Stimulated activated CD4-positive, alpha-beta T cell treated with anti-CD3 and anti-CD28 coated beads, Interleukin-15, amount 100 ng/mL, for 1 hour (primary cell): ENCODE measurements around the gene GJB5.

ENCODE experiments used
- DNase-seq, 2 donors: peaks; one replicate each; pipeline ENCODE4 v3.0.0-alpha.2; 2020; ENCODE audit warnings: low read depth in 1 of 2, low spot score in 1 of 2

The GJB5 gene

GRCh38 chr1:34744851-34745250 is 10.0 kb upstream of the GJB5 start:
- no peak for DNase-seq

GRCh38 chr1:34745666-34746065 is 9.2 kb upstream of the GJB5 start:
- DNase-seq = no peak

- DNase-seq = no peak
Measured at GRCh38 chr1:34746101-34746500, 8.7 kb upstream of the GJB5 start.

GRCh38 chr1:34746785-34747637 is 7.8 kb upstream of the GJB5 start:
- no peak for DNase-seq

GRCh38 chr1:34747638-34747941 is 7.3 kb upstream of the GJB5 start:
- no peak for DNase-seq

GRCh38 chr1:34749992-34750391 is 4.9 kb upstream of the GJB5 start:
- no peak for DNase-seq

- DNase-seq = no peak
Measured at GRCh38 chr1:34750610-34751009, 4.2 kb upstream of the GJB5 start.

- DNase-seq = no peak
Measured at GRCh38 chr1:34753163-34753562, 1.7 kb upstream of the GJB5 start.

- no peak for DNase-seq
Measured at GRCh38 chr1:34755961-34756360, 1.1 kb downstream of the GJB5 start.

GRCh38 chr1:34757386-34757785 is 2.5 kb downstream of the GJB5 start:
- DNase-seq = no peak

GRCh38 chr1:34758751-34759150 is 3.9 kb downstream of the GJB5 start:
- no peak for DNase-seq

- DNase-seq = no peak
Measured at GRCh38 chr1:34759503-34760357, 4.9 kb downstream of the GJB5 start, which contains the start of gene GJB4. GJB4 (plus strand) TSS chr1:34759740; CDS start chr1:34761255, 1,515 bp downstream.

- DNase-seq = no peak
Measured at GRCh38 chr1:34761176-34761761, 6.4 kb downstream of the GJB5 start.

- no peak for DNase-seq
Measured at GRCh38 chr1:34761776-34762307, 7.0 kb downstream of the GJB5 start.

- no peak for DNase-seq
Measured at GRCh38 chr1:34762474-34763141, 7.8 kb downstream of the GJB5 start.

- no peak for DNase-seq
Measured at GRCh38 chr1:34763142-34763781, 8.4 kb downstream of the GJB5 start.

- no peak for DNase-seq
Measured at GRCh38 chr1:34768856-34769255, 14.0 kb downstream of the GJB5 start.

GRCh38 chr1:34770891-34771504 is 16.2 kb downstream of the GJB5 start:
- no peak for DNase-seq

- DNase-seq = no peak
Measured at GRCh38 chr1:34771573-34772371, 16.9 kb downstream of the GJB5 start.
